ENCODE data around the gene LRRC41. TPM values are rescaled to one million over a fixed set of nuclear protein-coding genes. Genes with fewer than 3 reads are reported as not detected.

The LRRC41 gene
- polyA plus RNA-seq, 4 donors: 20.8 to 64.3 (median 30.1) TPM

- no peak for FAIRE-seq
- no peaks in the 10 kb centered on the region for H3K27me3 ChIP-seq (ENCODE audit: control insufficient read depth in 3 of 3, insufficient read depth in 3 of 3, low read length in 3 of 3)
- H3K4me3 ChIP-seq (ENCODE audit: low read depth in 1 of 3, low read length in 3 of 3): no peak overlapping the region
- DNase-seq: no peak
- 94 to 100% (median 98%) methylated on average over 1 of the region's 1 CpG for WGBS, 3 donors
- H3K27ac ChIP-seq (ENCODE audit: low read depth in 1 of 3, low read length in 2 of 3): no peak overlapping the region
- H3K4me1 ChIP-seq (ENCODE audit: control insufficient read depth in 3 of 3, insufficient read depth in 2 of 3, low read depth in 1 of 3, low read length in 2 of 3): no peaks in the 10 kb centered on the region
- peaks cover 0 to 40% (median 3%) of the 10 kb centered on the region in 3 donors for H3K36me3 ChIP-seq (ENCODE audit: control insufficient read depth in 3 of 3, insufficient read depth in 2 of 3, low read depth in 1 of 3, low read length in 3 of 3)
- H3K9me3 ChIP-seq (ENCODE audit: control insufficient read depth in 2 of 2, insufficient read depth in 1 of 2, low read depth in 1 of 2, low read length in 1 of 2): no peaks in the 10 kb centered on the region
Observed at GRCh38 chr1:46268578-46268977, 34.8 kb downstream of the LRRC41 start.

- Histone ChIP-seq H3K36me3 (ENCODE audit: control insufficient read depth in 3 of 3, insufficient read depth in 2 of 3, low read depth in 1 of 3, low read length in 3 of 3) (peaks cover 0 to 45% (median 0%) of the 10 kb centered on the region in 3 donors), H3K4me1 (ENCODE audit: control insufficient read depth in 3 of 3, insufficient read depth in 2 of 3, low read depth in 1 of 3, low read length in 2 of 3) (no peaks in the 10 kb centered on the region), H3K27ac (ENCODE audit: low read depth in 1 of 3, low read length in 2 of 3) (no peak overlapping the region), H3K9me3 (ENCODE audit: control insufficient read depth in 2 of 2, insufficient read depth in 1 of 2, low read depth in 1 of 2, low read length in 1 of 2) (no peaks in the 10 kb centered on the region), H3K27me3 (ENCODE audit: control insufficient read depth in 3 of 3, insufficient read depth in 3 of 3, low read length in 3 of 3) (no peaks in the 10 kb centered on the region), H3K4me3 (ENCODE audit: low read depth in 1 of 3, low read length in 3 of 3) (no peak overlapping the region)
- no peak for FAIRE-seq
- WGBS, 3 donors: 89 to 100% (median 91%) methylated on average over 2 of the region's 2 CpGs
- no peak for DNase-seq
Observed at GRCh38 chr1:46263146-46263545, 40.3 kb downstream of the LRRC41 start.

GRCh38 chr1:46262508-46262907 lies 40.9 kb downstream of the LRRC41 start:
- Histone ChIP-seq H3K4me1 (ENCODE audit: control insufficient read depth in 3 of 3, insufficient read depth in 2 of 3, low read depth in 1 of 3, low read length in 2 of 3) (no peaks in the 10 kb centered on the region), H3K27ac (ENCODE audit: low read depth in 1 of 3, low read length in 2 of 3) (no peak overlapping the region), H3K36me3 (ENCODE audit: control insufficient read depth in 3 of 3, insufficient read depth in 2 of 3, low read depth in 1 of 3, low read length in 3 of 3) (peaks cover 0 to 42% (median 0%) of the 10 kb centered on the region in 3 donors), H3K27me3 (ENCODE audit: control insufficient read depth in 3 of 3, insufficient read depth in 3 of 3, low read length in 3 of 3) (no peaks in the 10 kb centered on the region), H3K9me3 (ENCODE audit: control insufficient read depth in 2 of 2, insufficient read depth in 1 of 2, low read depth in 1 of 2, low read length in 1 of 2) (no peaks in the 10 kb centered on the region), H3K4me3 (ENCODE audit: low read depth in 1 of 3, low read length in 3 of 3) (no peak overlapping the region)
- 89 to 100% (median 96%) methylated on average over 1 of the region's 1 CpG for WGBS, 3 donors
- DNase-seq (no peak), FAIRE-seq (no peak)

GRCh38 chr1:46256523-46256922 lies 46.9 kb downstream of the LRRC41 start:
- no peak overlapping the region for H3K27ac ChIP-seq (ENCODE audit: low read depth in 1 of 3, low read length in 2 of 3)
- peaks cover 0 to 31% (median 0%) of the 10 kb centered on the region in 3 donors for H3K36me3 ChIP-seq (ENCODE audit: control insufficient read depth in 3 of 3, insufficient read depth in 2 of 3, low read depth in 1 of 3, low read length in 3 of 3)
- FAIRE-seq (no peak), DNase-seq (no peak)
- 93 to 98% (median 96%) methylated on average over 2 of the region's 2 CpGs for WGBS, 3 donors
- H3K4me3 ChIP-seq (ENCODE audit: low read depth in 1 of 3, low read length in 3 of 3): no peak overlapping the region
- no peaks in the 10 kb centered on the region for H3K9me3 ChIP-seq (ENCODE audit: control insufficient read depth in 2 of 2, insufficient read depth in 1 of 2, low read depth in 1 of 2, low read length in 1 of 2)
- H3K27me3 ChIP-seq (ENCODE audit: control insufficient read depth in 3 of 3, insufficient read depth in 3 of 3, low read length in 3 of 3): no peaks in the 10 kb centered on the region
- no peaks in the 10 kb centered on the region for H3K4me1 ChIP-seq (ENCODE audit: control insufficient read depth in 3 of 3, insufficient read depth in 2 of 3, low read depth in 1 of 3, low read length in 2 of 3)

- WGBS, 3 donors: 95 to 97% (median 96%) methylated on average over 5 of the region's 5 CpGs
- DNase-seq (no peak), FAIRE-seq (no peak)
- Histone ChIP-seq H3K4me3 (ENCODE audit: low read depth in 1 of 3, low read length in 3 of 3) (no peak overlapping the region), H3K4me1 (ENCODE audit: control insufficient read depth in 3 of 3, insufficient read depth in 2 of 3, low read depth in 1 of 3, low read length in 2 of 3) (no peaks in the 10 kb centered on the region), H3K27ac (ENCODE audit: low read depth in 1 of 3, low read length in 2 of 3) (no peak overlapping the region), H3K27me3 (ENCODE audit: control insufficient read depth in 3 of 3, insufficient read depth in 3 of 3, low read length in 3 of 3) (no peaks in the 10 kb centered on the region), H3K36me3 (ENCODE audit: control insufficient read depth in 3 of 3, insufficient read depth in 2 of 3, low read depth in 1 of 3, low read length in 3 of 3) (peaks cover 0 to 21% (median 0%) of the 10 kb centered on the region in 3 donors), H3K9me3 (ENCODE audit: control insufficient read depth in 2 of 2, insufficient read depth in 1 of 2, low read depth in 1 of 2, low read length in 1 of 2) (no peaks in the 10 kb centered on the region)
Observed at GRCh38 chr1:46254668-46255067, 48.7 kb downstream of the LRRC41 start.

GRCh38 chr1:46248122-46248920 lies 55.1 kb downstream of the LRRC41 start:
- FAIRE-seq: no peak
- peaks cover 3 to 15% (median 4%) of the 10 kb centered on the region in 3 donors for H3K4me1 ChIP-seq (ENCODE audit: control insufficient read depth in 3 of 3, insufficient read depth in 2 of 3, low read depth in 1 of 3, low read length in 2 of 3)
- H3K4me3 ChIP-seq (ENCODE audit: low read depth in 1 of 3, low read length in 3 of 3): peak overlapping the region in 2 of 3 donors; percentile 2 to 80
- peaks cover 0 to 7% (median 0%) of the 10 kb centered on the region in 3 donors for H3K36me3 ChIP-seq (ENCODE audit: control insufficient read depth in 3 of 3, insufficient read depth in 2 of 3, low read depth in 1 of 3, low read length in 3 of 3)
- no peaks in the 10 kb centered on the region for H3K9me3 ChIP-seq (ENCODE audit: control insufficient read depth in 2 of 2, insufficient read depth in 1 of 2, low read depth in 1 of 2, low read length in 1 of 2)
- no peaks in the 10 kb centered on the region for H3K27me3 ChIP-seq (ENCODE audit: control insufficient read depth in 3 of 3, insufficient read depth in 3 of 3, low read length in 3 of 3)
- H3K27ac ChIP-seq (ENCODE audit: low read depth in 1 of 3, low read length in 2 of 3): peak overlapping the region in 1 of 3 donors; percentile 49
- DNase-seq: peak; percentile 49 to 59
- 2 to 5% (median 4%) methylated on average over 7 of the region's 7 CpGs for WGBS, 3 donors

GRCh38 chr1:46247436-46248121 lies 55.8 kb downstream of the LRRC41 start, which contains the start of gene RAD54L:
TSS of gene RAD54L (plus strand) at chr1:46247763. CDS start at chr1:46248406, 643 bp downstream.
- no peaks in the 10 kb centered on the region for H3K9me3 ChIP-seq (ENCODE audit: control insufficient read depth in 2 of 2, insufficient read depth in 1 of 2, low read depth in 1 of 2, low read length in 1 of 2)
- no peaks in the 10 kb centered on the region for H3K27me3 ChIP-seq (ENCODE audit: control insufficient read depth in 3 of 3, insufficient read depth in 3 of 3, low read length in 3 of 3)
- H3K27ac ChIP-seq (ENCODE audit: low read depth in 1 of 3, low read length in 2 of 3): peak within 1 kb of the TSS; percentile 74 to 87 (median 79)
- WGBS, 3 donors: 1 to 2% (median 2%) methylated on average over 30 to 49 of the region's 49 CpGs
- H3K36me3 ChIP-seq (ENCODE audit: control insufficient read depth in 3 of 3, insufficient read depth in 2 of 3, low read depth in 1 of 3, low read length in 3 of 3): peaks cover 0 to 4% (median 0%) of the 10 kb centered on the region in 3 donors
- H3K4me3 ChIP-seq (ENCODE audit: low read depth in 1 of 3, low read length in 3 of 3): peak within 1 kb of the TSS; percentile 37 to 80 (median 57)
- peaks cover 3 to 15% (median 4%) of the 10 kb centered on the region in 3 donors for H3K4me1 ChIP-seq (ENCODE audit: control insufficient read depth in 3 of 3, insufficient read depth in 2 of 3, low read depth in 1 of 3, low read length in 2 of 3)
- FAIRE-seq (no peak), DNase-seq (peak; percentile 98 to 99)

GRCh38 chr1:46246548-46247435 lies 56.6 kb downstream of the LRRC41 start:
- H3K27me3 ChIP-seq (ENCODE audit: control insufficient read depth in 3 of 3, insufficient read depth in 3 of 3, low read length in 3 of 3): no peaks in the 10 kb centered on the region
- no peak for DNase-seq
- no peaks in the 10 kb centered on the region for H3K9me3 ChIP-seq (ENCODE audit: control insufficient read depth in 2 of 2, insufficient read depth in 1 of 2, low read depth in 1 of 2, low read length in 1 of 2)
- 2 to 3% (median 2%) methylated on average over 30 to 35 of the region's 35 CpGs for WGBS, 3 donors
- peak overlapping the region; percentile 37 to 72 (median 57) for H3K4me3 ChIP-seq (ENCODE audit: low read depth in 1 of 3, low read length in 3 of 3)
- peak overlapping the region; percentile 74 to 87 (median 79) for H3K27ac ChIP-seq (ENCODE audit: low read depth in 1 of 3, low read length in 2 of 3)
- FAIRE-seq: no peak
- H3K36me3 ChIP-seq (ENCODE audit: control insufficient read depth in 3 of 3, insufficient read depth in 2 of 3, low read depth in 1 of 3, low read length in 3 of 3): peaks cover 0 to 4% (median 0%) of the 10 kb centered on the region in 3 donors
- peaks cover 3 to 15% (median 4%) of the 10 kb centered on the region in 3 donors for H3K4me1 ChIP-seq (ENCODE audit: control insufficient read depth in 3 of 3, insufficient read depth in 2 of 3, low read depth in 1 of 3, low read length in 2 of 3)

All from small intestine (tissue), 7 donors.